ENCODE results near the gene KLHL29. TPM values are rescaled to one million over a fixed set of nuclear protein-coding genes. Genes with fewer than 3 reads are reported as not detected.

Gene KLHL29
- total RNA-seq, 1 donor from 2014 or later: 3.0 TPM

GRCh38 chr2:23410596-23410995, 25.6 kb downstream of the KLHL29 start:
- H3K4me1 Mint-ChIP-seq (ENCODE audit: low read depth): no peaks in the 10 kb centered on the region
- H3K4me3 Mint-ChIP-seq (ENCODE audit: low read depth): no peak overlapping the region
- intact Hi-C loops (cut with micrococcal nuclease): no loop called here
- no peaks in the 10 kb centered on the region for H3K9me3 Mint-ChIP-seq
- no peaks in the 10 kb centered on the region for H3K36me3 Mint-ChIP-seq (ENCODE audit: low read depth)
- H3K27ac Mint-ChIP-seq: no peak overlapping the region
- no peak for DNase-seq (ENCODE audit: low spot score)
- peaks cover 6% of the 10 kb centered on the region for H3K27me3 Mint-ChIP-seq (ENCODE audit: low read depth)

- no peak overlapping the region for H3K27ac Mint-ChIP-seq
- no peak for DNase-seq (ENCODE audit: low spot score)
- peaks cover 6% of the 10 kb centered on the region for H3K27me3 Mint-ChIP-seq (ENCODE audit: low read depth)
- intact Hi-C loops (cut with micrococcal nuclease): no loop called here
- no peak overlapping the region for H3K4me3 Mint-ChIP-seq (ENCODE audit: low read depth)
- no peaks in the 10 kb centered on the region for H3K9me3 Mint-ChIP-seq
- H3K36me3 Mint-ChIP-seq (ENCODE audit: low read depth): no peaks in the 10 kb centered on the region
- H3K4me1 Mint-ChIP-seq (ENCODE audit: low read depth): no peaks in the 10 kb centered on the region
These were observed 26.9 kb downstream of the KLHL29 start for GRCh38 chr2:23411752-23412431.

- intact Hi-C loops (cut with micrococcal nuclease): no loop called here
- Mint-ChIP-seq H3K36me3 (ENCODE audit: low read depth) (no peaks in the 10 kb centered on the region), H3K27me3 (ENCODE audit: low read depth) (peaks cover 6% of the 10 kb centered on the region), H3K4me3 (ENCODE audit: low read depth) (no peak overlapping the region), H3K9me3 (no peaks in the 10 kb centered on the region), H3K4me1 (ENCODE audit: low read depth) (no peaks in the 10 kb centered on the region), H3K27ac (no peak overlapping the region)
- no peak for DNase-seq (ENCODE audit: low spot score)
These were observed 27.7 kb downstream of the KLHL29 start for GRCh38 chr2:23412556-23413155.

GRCh38 chr2:23413641-23414040, 28.7 kb downstream of the KLHL29 start:
- Mint-ChIP-seq H3K4me3 (ENCODE audit: low read depth) (no peak overlapping the region), H3K27ac (no peak overlapping the region), H3K9me3 (no peaks in the 10 kb centered on the region), H3K27me3 (ENCODE audit: low read depth) (peaks cover 3% of the 10 kb centered on the region), H3K4me1 (ENCODE audit: low read depth) (no peaks in the 10 kb centered on the region), H3K36me3 (ENCODE audit: low read depth) (no peaks in the 10 kb centered on the region)
- intact Hi-C loops (cut with micrococcal nuclease): no loop called here
- DNase-seq (ENCODE audit: low spot score): no peak

- intact Hi-C loops (cut with micrococcal nuclease): no loop called here
- H3K27ac Mint-ChIP-seq: no peak overlapping the region
- no peaks in the 10 kb centered on the region for H3K9me3 Mint-ChIP-seq
- DNase-seq (ENCODE audit: low spot score): no peak
- peaks cover 3% of the 10 kb centered on the region for H3K27me3 Mint-ChIP-seq (ENCODE audit: low read depth)
- H3K4me1 Mint-ChIP-seq (ENCODE audit: low read depth): no peaks in the 10 kb centered on the region
- H3K4me3 Mint-ChIP-seq (ENCODE audit: low read depth): no peak overlapping the region
- H3K36me3 Mint-ChIP-seq (ENCODE audit: low read depth): no peaks in the 10 kb centered on the region
These were observed 29.1 kb downstream of the KLHL29 start for GRCh38 chr2:23414106-23414505.

- Mint-ChIP-seq H3K27ac (no peak overlapping the region), H3K36me3 (ENCODE audit: low read depth) (no peaks in the 10 kb centered on the region), H3K4me1 (ENCODE audit: low read depth) (no peaks in the 10 kb centered on the region), H3K27me3 (ENCODE audit: low read depth) (peaks cover 3% of the 10 kb centered on the region), H3K9me3 (no peaks in the 10 kb centered on the region), H3K4me3 (ENCODE audit: low read depth) (no peak overlapping the region)
- intact Hi-C loops (cut with micrococcal nuclease): no loop called here
- no peak for DNase-seq (ENCODE audit: low spot score)
These were observed 29.9 kb downstream of the KLHL29 start for GRCh38 chr2:23414871-23415270.

- H3K27me3 Mint-ChIP-seq (ENCODE audit: low read depth): no peaks in the 10 kb centered on the region
- intact Hi-C loops (cut with micrococcal nuclease): no loop called here
- H3K9me3 Mint-ChIP-seq: no peaks in the 10 kb centered on the region
- no peak overlapping the region for H3K4me3 Mint-ChIP-seq (ENCODE audit: low read depth)
- H3K36me3 Mint-ChIP-seq (ENCODE audit: low read depth): no peaks in the 10 kb centered on the region
- DNase-seq (ENCODE audit: low spot score): no peak
- no peaks in the 10 kb centered on the region for H3K4me1 Mint-ChIP-seq (ENCODE audit: low read depth)
- H3K27ac Mint-ChIP-seq: no peak overlapping the region
These were observed 32.3 kb downstream of the KLHL29 start for GRCh38 chr2:23417310-23417709.

GRCh38 chr2:23418056-23418455, 33.1 kb downstream of the KLHL29 start:
- Mint-ChIP-seq H3K36me3 (ENCODE audit: low read depth) (no peaks in the 10 kb centered on the region), H3K27me3 (ENCODE audit: low read depth) (no peaks in the 10 kb centered on the region), H3K27ac (no peak overlapping the region), H3K4me3 (ENCODE audit: low read depth) (no peak overlapping the region), H3K4me1 (ENCODE audit: low read depth) (no peaks in the 10 kb centered on the region), H3K9me3 (no peaks in the 10 kb centered on the region)
- DNase-seq (ENCODE audit: low spot score): no peak
- intact Hi-C loops (cut with micrococcal nuclease): no loop called here

GRCh38 chr2:23418461-23418911, 33.5 kb downstream of the KLHL29 start:
- intact Hi-C loops (cut with micrococcal nuclease): no loop called here
- Mint-ChIP-seq H3K27ac (no peak overlapping the region), H3K4me1 (ENCODE audit: low read depth) (no peaks in the 10 kb centered on the region), H3K9me3 (no peaks in the 10 kb centered on the region), H3K36me3 (ENCODE audit: low read depth) (no peaks in the 10 kb centered on the region), H3K27me3 (ENCODE audit: low read depth) (no peaks in the 10 kb centered on the region), H3K4me3 (ENCODE audit: low read depth) (no peak overlapping the region)
- DNase-seq (ENCODE audit: low spot score): no peak

- no peaks in the 10 kb centered on the region for H3K27me3 Mint-ChIP-seq (ENCODE audit: low read depth)
- no peaks in the 10 kb centered on the region for H3K36me3 Mint-ChIP-seq (ENCODE audit: low read depth)
- no peaks in the 10 kb centered on the region for H3K9me3 Mint-ChIP-seq
- intact Hi-C loops (cut with micrococcal nuclease): no loop called here
- DNase-seq (ENCODE audit: low spot score): no peak
- H3K4me1 Mint-ChIP-seq (ENCODE audit: low read depth): no peaks in the 10 kb centered on the region
- no peak overlapping the region for H3K4me3 Mint-ChIP-seq (ENCODE audit: low read depth)
- no peak overlapping the region for H3K27ac Mint-ChIP-seq
These were observed 34.5 kb downstream of the KLHL29 start for GRCh38 chr2:23419171-23420090.

GRCh38 chr2:23420091-23420839, 35.3 kb downstream of the KLHL29 start:
- H3K4me1 Mint-ChIP-seq (ENCODE audit: low read depth): no peaks in the 10 kb centered on the region
- H3K27ac Mint-ChIP-seq: no peak overlapping the region
- no peaks in the 10 kb centered on the region for H3K36me3 Mint-ChIP-seq (ENCODE audit: low read depth)
- H3K9me3 Mint-ChIP-seq: no peaks in the 10 kb centered on the region
- H3K27me3 Mint-ChIP-seq (ENCODE audit: low read depth): no peaks in the 10 kb centered on the region
- H3K4me3 Mint-ChIP-seq (ENCODE audit: low read depth): no peak overlapping the region
- intact Hi-C loops (cut with micrococcal nuclease): no loop called here
- no peak for DNase-seq (ENCODE audit: low spot score)

GRCh38 chr2:23420840-23421476, 36.0 kb downstream of the KLHL29 start:
- Mint-ChIP-seq H3K36me3 (ENCODE audit: low read depth) (no peaks in the 10 kb centered on the region), H3K9me3 (no peaks in the 10 kb centered on the region), H3K27me3 (ENCODE audit: low read depth) (no peaks in the 10 kb centered on the region), H3K4me3 (ENCODE audit: low read depth) (no peak overlapping the region), H3K4me1 (ENCODE audit: low read depth) (no peaks in the 10 kb centered on the region), H3K27ac (no peak overlapping the region)
- no peak for DNase-seq (ENCODE audit: low spot score)
- intact Hi-C loops (cut with micrococcal nuclease): no loop called here
